Measurements from ENCODE around the gene NT5DC1.

GRCh38 chr6:116201538-116201937, 100.9 kb downstream of the NT5DC1 start:
- no peak for TF ChIP-seq CTCF (IDR thresholded peaks at IDR 0.05)
- TF ChIP-seq EP300 (IDR thresholded peaks at IDR 0.05) = no peak
- no peak for TF ChIP-seq POLR2A (IDR thresholded peaks at IDR 0.05)
